H1 (cell line): ENCODE results near the gene BBLN. TPM values are rescaled to one million over a fixed set of nuclear protein-coding genes. Genes with fewer than 3 reads are reported as not detected.

ENCODE experiments used
- CTCF ChIA-PET: fragments of 300-600 bp; sonication (Branson Sonifier 250); formaldehyde crosslinking; loops from one replicate; lab custom pipeline; 2021; ENCODE audit not compliant: partially characterized antibody; lab: Charles Lee
- POLR2A ChIA-PET: fragments of 300-600 bp; sonication (Branson Sonifier 250); formaldehyde crosslinking; loops from one replicate; lab custom pipeline; 2021; ENCODE audit warnings: inconsistent platforms; ENCODE audit not compliant: partially characterized antibody; lab: Charles Lee
- DNase-seq, 2 experiments: peaks; one replicate each; pipeline versions ENCODE4 v3.0.0 to v3.0.0-alpha.2; 2010 to 2022; ENCODE audit warnings: low spot score in 2 of 2, low read depth in 1 of 2, mixed read lengths in 1 of 2
- FAIRE-seq: peaks from 2 replicates; lab custom pipeline; 2011; peaks lifted over from hg19 to GRCh38; lab: Jason Lieb, UNC
- H2AFZ ChIP-seq: 2 replicates; pipeline ENCODE4 v1.8.1; 2012; ENCODE audit warnings: low read length, inconsistent platforms
- H2AK5ac ChIP-seq: 2 replicates; pipeline ENCODE4 v1.6.1; 2013; ENCODE audit warnings: low read depth, low read length
- H2BK120ac ChIP-seq: replicated peaks from 2 replicates; pipeline ENCODE3; 2013; ENCODE audit warnings: low read depth, low read length, inconsistent platforms
- H2BK12ac ChIP-seq: 2 replicates; pipeline ENCODE4 v1.6.1; 2013; ENCODE audit warnings: low read depth, low read length
- H2BK15ac ChIP-seq: 2 replicates; pipeline ENCODE4 v1.6.1; 2013; ENCODE audit warnings: low read length
- H2BK20ac ChIP-seq: 2 replicates; pipeline ENCODE4 v1.6.1; 2013; ENCODE audit warnings: low read length
- H2BK5ac ChIP-seq: 2 replicates; pipeline ENCODE4 v1.6.1; 2013; ENCODE audit warnings: low read depth, low read length
- H3K14ac ChIP-seq: 2 replicates; pipeline ENCODE4 v1.6.1; 2013; ENCODE audit warnings: inconsistent platforms; ENCODE audit not compliant: insufficient read length
- H3K18ac ChIP-seq: 2 replicates; pipeline ENCODE4 v1.6.1; 2013; ENCODE audit warnings: low read length; ENCODE audit errors: extremely low read depth
- H3K23ac ChIP-seq: 2 replicates; pipeline ENCODE4 v1.6.1; 2013; ENCODE audit warnings: inconsistent platforms; ENCODE audit not compliant: insufficient read length
- H3K23me2 ChIP-seq: 2 replicates; pipeline ENCODE4 v1.6.1; 2013; ENCODE audit warnings: low read depth, low read length
- H3K27ac ChIP-seq: 2 replicates; pipeline ENCODE4 v1.6.1; 2011; ENCODE audit warnings: low read depth, low read length, inconsistent platforms
- H3K27me3 ChIP-seq, 4 experiments: replicated peaks in 1 of 4; 1 replicate in 1 of 4; 2 replicates in 3 of 4; pipeline versions ENCODE4 v1.6.1 to v1.8.1; 2011 to 2013; ENCODE audit warnings: low read length in 3 of 4, mild to moderate bottlenecking in 3 of 4, inconsistent platforms in 2 of 4, mixed read lengths in 2 of 4, moderate library complexity in 1 of 4; ENCODE audit not compliant: control insufficient read depth in 3 of 4, insufficient read depth in 3 of 4; ENCODE audit errors: extremely low read depth in 1 of 4
- H3K36me3 ChIP-seq, 4 experiments: 2 replicates each; pipeline versions ENCODE4 v1.6.1 to v1.8.1; 2011 to 2013; ENCODE audit warnings: mild to moderate bottlenecking in 4 of 4, low read length in 3 of 4, moderate library complexity in 2 of 4, control low read depth in 1 of 4, inconsistent platforms in 1 of 4; ENCODE audit not compliant: insufficient read depth in 4 of 4, control insufficient read depth in 2 of 4
- H3K4ac ChIP-seq: replicated peaks from 2 replicates; pipeline ENCODE3; 2013; ENCODE audit warnings: low read length, low read depth, mixed read lengths, inconsistent platforms; ENCODE audit not compliant: insufficient read length
- H3K4me1 ChIP-seq, 4 experiments: replicated peaks in 1 of 4; 1 replicate in 1 of 4; 2 replicates in 3 of 4; pipeline versions ENCODE4 v1.6.1 to v1.8.1; 2011 to 2013; ENCODE audit warnings: low read length in 3 of 4, inconsistent platforms in 2 of 4, mixed read lengths in 1 of 4; ENCODE audit not compliant: insufficient read depth in 4 of 4, control insufficient read depth in 3 of 4
- H3K4me2 ChIP-seq, 2 experiments: 2 replicates each; pipeline versions ENCODE4 v1.6.1 to v1.8.1; 2011 to 2013; ENCODE audit warnings: low read depth in 2 of 2, low read length in 2 of 2, control low read depth in 1 of 2, inconsistent platforms in 1 of 2, mild to moderate bottlenecking in 1 of 2; ENCODE audit not compliant: insufficient read depth in 1 of 2
- H3K4me3 ChIP-seq, 4 experiments: fragments of 200-600, 300-600 bp in 1 of 4; sonication (generic), shearing (Covaris generic), sonication (Bioruptor Twin) in 1 of 4; 2 replicates each; pipeline versions ENCODE4 v1.5.1 to v1.8.1; 2011 to 2016; ENCODE audit warnings: low read length in 4 of 4, low read depth in 3 of 4, control low read depth in 2 of 4, inconsistent platforms in 2 of 4, mild to moderate bottlenecking in 2 of 4, mixed read lengths in 1 of 4, moderate library complexity in 1 of 4; ENCODE audit not compliant: insufficient read depth in 2 of 4; ENCODE audit errors: extremely low read depth in 1 of 4
- H3K56ac ChIP-seq: replicated peaks from 2 replicates; pipeline ENCODE3; 2013; ENCODE audit warnings: low read depth, mild to moderate bottlenecking, mixed read lengths, low read length, inconsistent platforms; ENCODE audit not compliant: insufficient read length
- H3K79me1 ChIP-seq: 2 replicates; pipeline ENCODE4 v1.6.1; 2013; ENCODE audit warnings: low read depth, low read length, control low read depth
- H3K79me2 ChIP-seq, 2 experiments: 2 replicates each; pipeline versions ENCODE4 v1.6.1 to v1.8.1; 2012 to 2013; ENCODE audit warnings: low read length in 2 of 2, mild to moderate bottlenecking in 2 of 2, inconsistent platforms in 1 of 2; ENCODE audit not compliant: insufficient read depth in 2 of 2, control insufficient read depth in 1 of 2
- H3K9ac ChIP-seq, 4 experiments: replicated peaks in 1 of 4; 1 replicate in 1 of 4; 2 replicates in 3 of 4; pipeline versions ENCODE4 v1.6.1 to v1.8.1; 2011 to 2013; ENCODE audit warnings: low read depth in 3 of 4, low read length in 3 of 4, control low read depth in 2 of 4, mild to moderate bottlenecking in 2 of 4, moderate library complexity in 2 of 4, inconsistent platforms in 1 of 4; ENCODE audit errors: extremely low read depth in 1 of 4
- H3K9me3 ChIP-seq, 2 experiments: 2 replicates each; pipeline versions ENCODE4 v1.6.1 to v1.8.1; 2012 to 2013; ENCODE audit warnings: mild to moderate bottlenecking in 2 of 2, moderate library complexity in 2 of 2, control low read depth in 1 of 2, inconsistent platforms in 1 of 2, low read depth in 1 of 2, low read length in 1 of 2, mixed read lengths in 1 of 2; ENCODE audit not compliant: insufficient read depth in 2 of 2
- H4K20me1 ChIP-seq, 2 experiments: replicated peaks in 1 of 2; 2 replicates each; pipeline versions ENCODE3 to v1.8.1; 2011 to 2013; ENCODE audit warnings: inconsistent platforms in 2 of 2, low read length in 2 of 2, mild to moderate bottlenecking in 1 of 2; ENCODE audit not compliant: insufficient read depth in 2 of 2, control insufficient read depth in 1 of 2
- H4K5ac ChIP-seq: 2 replicates; pipeline ENCODE4 v1.6.1; 2013; ENCODE audit warnings: low read length, low read depth, mixed read lengths, inconsistent platforms; ENCODE audit not compliant: insufficient read length
- H4K8ac ChIP-seq: 2 replicates; pipeline ENCODE4 v1.8.0; 2013; ENCODE audit warnings: mild to moderate bottlenecking, moderate library complexity, low read length, inconsistent platforms; ENCODE audit not compliant: insufficient read depth; ENCODE audit errors: extremely low read depth
- H4K91ac ChIP-seq: replicated peaks from 2 replicates; pipeline ENCODE3; 2013; ENCODE audit warnings: low read length, mixed read lengths, inconsistent platforms; ENCODE audit not compliant: insufficient read length
- ASH2L ChIP-seq: fragments of 200-600, 300-600 bp; sonication (generic); IDR thresholded peaks from one replicate; pipeline ENCODE4 v1.7.1; 2017; ENCODE audit warnings: low read length
- RNF2 ChIP-seq: fragments of 200-900, 300-1000 bp; sonication (generic); IDR thresholded peaks from 2 replicates; pipeline ENCODE4 v1.7.1; 2016; ENCODE audit warnings: borderline replicate concordance, low read depth, mild to moderate bottlenecking, antibody characterized with exemption, low read length; ENCODE audit not compliant: poor library complexity, severe bottlenecking; ENCODE audit errors: missing control alignments
- YY1 ChIP-seq: IDR thresholded peaks from 2 replicates; pipeline ENCODE4 v1.6.1; 2011; ENCODE audit warnings: low read depth, mild to moderate bottlenecking, low read length
- WGBS, 2 experiments: shearing (Covaris generic) in 1 of 2; methylation state at CpG; one replicate each; pipeline versions ENCODE4 v1.1.6 to v1.1.7; 2013 to 2015; ENCODE audit warnings: low lambda C conversion rate in 2 of 2, mixed read lengths in 2 of 2, inconsistent platforms in 1 of 2, low coverage in 1 of 2, missing lambda C conversion rate in 1 of 2; ENCODE audit not compliant: insufficient replicate concordance in 2 of 2, insufficient coverage in 1 of 2, insufficient read length in 1 of 2; ENCODE audit errors: extremely low coverage in 1 of 2, missing lambda C conversion rate in 1 of 2; 5-methylcytosine and 5-hydroxymethylcytosine counted together
- polyA plus RNA-seq, 7 experiments: library from polyadenylated mRNA; depleted of rRNA in 3 of 7; stranded (reverse) in 5 of 7; unstranded in 2 of 7; fragments of >200 nt in 5 of 7; fragments of 200-250 nt in 2 of 7; gene quantifications; 1 replicate in 5 of 7; 2 replicates in 1 of 7; 4 replicates in 1 of 7; pipeline versions ENCODE4 v1.2.1 to v1.2.3, GENCODE V29; 2011 to 2013; ENCODE audit warnings: missing spikeins in 2 of 7, mixed read lengths in 2 of 7
- total RNA-seq: library from RNA; stranded (reverse); fragmentation: NEBNext Ultra II Directional; extraction: Animal tissue kit (Norgen Biotek cat#: 25700); gene quantifications from 2 replicates; pipeline ENCODE4 v1.2.1, GENCODE V29; 2021

The BBLN gene
- total and polyA plus RNA-seq, 2 of the 8 experiments (the other 6 are each of a cell fraction or from before 2014, with no cell fraction given) = 63.1 to 164 TPM

GRCh38 chr9:128202648-128203023 is 42.6 kb downstream of the BBLN start:
- Histone ChIP-seq H4K8ac (no peak overlapping the region), H3K4me1 (peaks cover 3 to 11% (median 9%) of the 10 kb centered on the region in 4 experiments; a peak in 6 of 7 replicates), H2BK15ac (no peak overlapping the region), H3K79me1 (no peaks in the 10 kb centered on the region; the same call in 1 of the 2 replicates), H3K9me3 (no peaks in the 10 kb centered on the region), H3K56ac (no peak overlapping the region), H3K4me3 (peak overlapping the region in 2 of 4 experiments; percentile 55 to 93; a peak in 1 of 8 replicates), H3K14ac (no peak overlapping the region), H3K4me2 (peak overlapping the region; percentile 66 to 74), H3K27ac (no peak overlapping the region), H3K36me3 (no peaks in the 10 kb centered on the region), H4K20me1 (peaks cover 0 to 2% of the 10 kb centered on the region in 2 experiments), H4K5ac (no peak overlapping the region), H2BK5ac (0 out of 2 replicates have a peak overlapping the region, but pooled peaks have one; percentile 31), H2BK120ac (no peak overlapping the region), H3K27me3 (no peaks in the 10 kb centered on the region), H2BK12ac (no peak overlapping the region), H3K9ac (no peak overlapping the region), H3K23me2 (peaks cover 6% of the 10 kb centered on the region; the same call in 1 of the 2 replicates), H3K4ac (no peak overlapping the region), H2AK5ac (no peak overlapping the region), H3K18ac (no peak overlapping the region; the same call in 1 of the 2 replicates), H2BK20ac (no peak overlapping the region), H2AFZ (peak overlapping the region; percentile 8; the same call in 1 of the 2 replicates), H3K23ac (no peak overlapping the region), H4K91ac (no peak overlapping the region), H3K79me2 (peaks cover 0 to 3% of the 10 kb centered on the region in 2 experiments; a peak in 1 of 4 replicates)
- DNase-seq = no peak
- POLR2A ChIA-PET = interaction anchor here (1.0 to 1.8 kb wide), 2 partner anchors 16 to 42 kb away, joined by 3 to 6 read pairs; partner anchors contain the start of gene BBLN
- CTCF ChIA-PET = interaction anchor here (0.7 to 1.0 kb wide), 4 partner anchors 10 to 16 kb away, joined by 3 to 4 read pairs (median 4); no protein-coding TSS in a partner anchor
- no peak for TF ChIP-seq RNF2
- TF ChIP-seq ASH2L = no peak
- no peak for TF ChIP-seq YY1
- FAIRE-seq = no peak
- WGBS, 2 experiments = 70% methylated on average over 2 of the region's 2 CpGs; no CpG with 5 or more reads in 1 of the 2 experiments
